ENCODE measurements around the gene INTS4.

DNA sequence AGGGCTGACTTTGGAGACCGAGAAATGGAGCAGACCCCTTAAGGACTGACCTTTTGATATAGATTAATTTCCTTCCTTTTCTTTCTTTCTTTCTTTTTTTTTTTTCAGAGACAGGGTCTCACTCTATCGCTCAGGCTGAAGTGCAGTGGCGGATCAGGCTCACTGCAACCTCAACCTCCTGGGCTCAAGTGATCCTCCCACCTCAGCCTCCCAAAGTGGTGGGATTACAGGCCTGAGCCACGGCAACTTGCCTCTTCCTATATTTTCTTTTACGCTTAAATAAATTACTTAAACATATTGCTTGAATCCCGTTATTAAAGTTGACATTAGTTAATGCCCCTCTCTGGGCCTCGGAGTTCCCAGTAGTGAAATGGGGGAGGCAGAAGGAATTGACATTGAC lies 29.0 kb upstream of the INTS4 start:
- TF ChIP-seq, protein P1, sequence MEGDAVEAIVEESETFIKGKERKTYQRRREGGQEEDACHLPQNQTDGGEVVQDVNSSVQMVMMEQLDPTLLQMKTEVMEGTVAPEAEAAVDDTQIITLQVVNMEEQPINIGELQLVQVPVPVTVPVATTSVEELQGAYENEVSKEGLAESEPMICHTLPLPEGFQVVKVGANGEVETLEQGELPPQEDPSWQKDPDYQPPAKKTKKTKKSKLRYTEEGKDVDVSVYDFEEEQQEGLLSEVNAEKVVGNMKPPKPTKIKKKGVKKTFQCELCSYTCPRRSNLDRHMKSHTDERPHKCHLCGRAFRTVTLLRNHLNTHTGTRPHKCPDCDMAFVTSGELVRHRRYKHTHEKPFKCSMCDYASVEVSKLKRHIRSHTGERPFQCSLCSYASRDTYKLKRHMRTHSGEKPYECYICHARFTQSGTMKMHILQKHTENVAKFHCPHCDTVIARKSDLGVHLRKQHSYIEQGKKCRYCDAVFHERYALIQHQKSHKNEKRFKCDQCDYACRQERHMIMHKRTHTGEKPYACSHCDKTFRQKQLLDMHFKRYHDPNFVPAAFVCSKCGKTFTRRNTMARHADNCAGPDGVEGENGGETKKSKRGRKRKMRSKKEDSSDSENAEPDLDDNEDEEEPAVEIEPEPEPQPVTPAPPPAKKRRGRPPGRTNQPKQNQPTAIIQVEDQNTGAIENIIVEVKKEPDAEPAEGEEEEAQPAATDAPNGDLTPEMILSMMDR (conservative IDR thresholded peaks at IDR 0.05): no peak
- TF ChIP-seq ZFX (IDR thresholded peaks at IDR 0.05): no peak

All from C4-2B (cell line).